Activated CD4-positive, alpha-beta T cell treated with anti-CD3 and anti-CD28 coated beads, Interleukin-2, amount 50 U/mL, for 16 hours (primary cell): ENCODE measurements around the gene BCL2L14.
"Not testable (repeated sequence)": the region's sequence is repeated elsewhere in the genome, so short reads cannot be mapped to it uniquely, and the experiment has no call there.

Experiments used
- DNase-seq: peaks from one replicate; pipeline ENCODE4 v3.0.0-alpha.2; 2020

BCL2L14 gene

GRCh38 chr12:12110923-12111555, 40.3 kb downstream of the BCL2L14 start:
- peak; percentile 22 for DNase-seq

- DNase-seq = no peak
These were observed 44.8 kb downstream of the BCL2L14 start for GRCh38 chr12:12115514-12115913.

GRCh38 chr12:12116677-12117076, 45.9 kb downstream of the BCL2L14 start:
- DNase-seq = no peak

GRCh38 chr12:12121061-12121460, 50.3 kb downstream of the BCL2L14 start:
- no peak for DNase-seq

- no peak for DNase-seq
These were observed 52.4 kb downstream of the BCL2L14 start for GRCh38 chr12:12123036-12123604.

- DNase-seq = no peak
These were observed 55.8 kb downstream of the BCL2L14 start for GRCh38 chr12:12126551-12126950.

- no peak for DNase-seq
These were observed 56.6 kb downstream of the BCL2L14 start for GRCh38 chr12:12127304-12127703.

- DNase-seq = no peak
These were observed 57.9 kb downstream of the BCL2L14 start for GRCh38 chr12:12128670-12129069.

GRCh38 chr12:12133259-12133658, 62.5 kb downstream of the BCL2L14 start:
- no peak for DNase-seq

GRCh38 chr12:12133785-12134184, 63.0 kb downstream of the BCL2L14 start:
- DNase-seq = no peak

- DNase-seq = no peak
These were observed 67.7 kb downstream of the BCL2L14 start for GRCh38 chr12:12138203-12139154.

GRCh38 chr12:12141000-12141399, 70.3 kb downstream of the BCL2L14 start:
- DNase-seq = no peak

- DNase-seq = not testable (repeated sequence)
These were observed 73.8 kb downstream of the BCL2L14 start for GRCh38 chr12:12144531-12144930.

GRCh38 chr12:12147111-12147510, 76.4 kb downstream of the BCL2L14 start:
- no peak for DNase-seq
